PFSK-1 (cell line): ENCODE results near the gene MBTPS1.

Source experiments
- POLR2AphosphoS5 ChIP-seq: IDR thresholded peaks from 2 replicates; pipeline ENCODE4 v1.6.1; 2012; ENCODE audit warnings: low read depth, mild to moderate bottlenecking, control low read depth, low read length, moderate library complexity
- SIN3A ChIP-seq: IDR thresholded peaks from 2 replicates; pipeline ENCODE4 v1.6.1; 2012; ENCODE audit warnings: mild to moderate bottlenecking, low read length, moderate library complexity, borderline replicate concordance; ENCODE audit not compliant: insufficient read depth
- TAF1 ChIP-seq: IDR thresholded peaks from 2 replicates; pipeline ENCODE4 v1.6.1; 2012; ENCODE audit warnings: low read length, control low read depth, borderline replicate concordance; ENCODE audit not compliant: insufficient read depth
- TF ChIP-seq, protein P1 (sequence below), 2 experiments: IDR thresholded peaks; 2 replicates each; pipeline versions ENCODE4 v1.6.1 to v1.8.0; 2011 to 2012; ENCODE audit warnings: low read depth in 2 of 2, low read length in 2 of 2, control low read depth in 1 of 2, inconsistent platforms in 1 of 2, mild to moderate bottlenecking in 1 of 2, moderate library complexity in 1 of 2; ENCODE audit not compliant: insufficient read depth in 1 of 2

DNA sequence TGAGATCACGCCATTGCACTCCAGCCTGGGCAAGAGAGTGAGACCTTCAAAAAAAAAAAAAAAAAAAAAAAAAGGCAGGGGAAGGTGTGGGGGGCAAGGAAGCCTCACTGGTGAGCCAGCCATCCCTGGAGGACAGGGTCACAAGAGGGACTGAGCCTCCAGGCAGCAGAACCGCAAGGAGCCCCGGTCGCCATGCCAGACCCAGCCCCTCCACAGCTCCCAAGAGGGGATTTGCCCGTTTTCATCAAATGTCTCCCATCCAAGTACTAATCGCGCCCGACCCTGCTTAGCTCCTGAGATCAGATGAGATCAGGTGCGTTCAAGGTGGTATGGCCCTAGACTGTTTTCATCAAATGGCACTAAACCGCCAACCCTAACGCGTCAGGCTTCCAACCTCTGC is 77.0 kb downstream of the MBTPS1 start:
- no peak for TF ChIP-seq POLR2AphosphoS5
- TF ChIP-seq, protein P1, sequence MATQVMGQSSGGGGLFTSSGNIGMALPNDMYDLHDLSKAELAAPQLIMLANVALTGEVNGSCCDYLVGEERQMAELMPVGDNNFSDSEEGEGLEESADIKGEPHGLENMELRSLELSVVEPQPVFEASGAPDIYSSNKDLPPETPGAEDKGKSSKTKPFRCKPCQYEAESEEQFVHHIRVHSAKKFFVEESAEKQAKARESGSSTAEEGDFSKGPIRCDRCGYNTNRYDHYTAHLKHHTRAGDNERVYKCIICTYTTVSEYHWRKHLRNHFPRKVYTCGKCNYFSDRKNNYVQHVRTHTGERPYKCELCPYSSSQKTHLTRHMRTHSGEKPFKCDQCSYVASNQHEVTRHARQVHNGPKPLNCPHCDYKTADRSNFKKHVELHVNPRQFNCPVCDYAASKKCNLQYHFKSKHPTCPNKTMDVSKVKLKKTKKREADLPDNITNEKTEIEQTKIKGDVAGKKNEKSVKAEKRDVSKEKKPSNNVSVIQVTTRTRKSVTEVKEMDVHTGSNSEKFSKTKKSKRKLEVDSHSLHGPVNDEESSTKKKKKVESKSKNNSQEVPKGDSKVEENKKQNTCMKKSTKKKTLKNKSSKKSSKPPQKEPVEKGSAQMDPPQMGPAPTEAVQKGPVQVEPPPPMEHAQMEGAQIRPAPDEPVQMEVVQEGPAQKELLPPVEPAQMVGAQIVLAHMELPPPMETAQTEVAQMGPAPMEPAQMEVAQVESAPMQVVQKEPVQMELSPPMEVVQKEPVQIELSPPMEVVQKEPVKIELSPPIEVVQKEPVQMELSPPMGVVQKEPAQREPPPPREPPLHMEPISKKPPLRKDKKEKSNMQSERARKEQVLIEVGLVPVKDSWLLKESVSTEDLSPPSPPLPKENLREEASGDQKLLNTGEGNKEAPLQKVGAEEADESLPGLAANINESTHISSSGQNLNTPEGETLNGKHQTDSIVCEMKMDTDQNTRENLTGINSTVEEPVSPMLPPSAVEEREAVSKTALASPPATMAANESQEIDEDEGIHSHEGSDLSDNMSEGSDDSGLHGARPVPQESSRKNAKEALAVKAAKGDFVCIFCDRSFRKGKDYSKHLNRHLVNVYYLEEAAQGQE (IDR thresholded peaks at IDR 0.05; ENCODE audit: insufficient read depth in 1 of 2, low read depth in 2 of 2, low read length in 2 of 2) = no peak
- no peak for TF ChIP-seq TAF1
- no peak for TF ChIP-seq SIN3A
